Inflammatory macrophage treated with lipopolysaccharide for 1 hour (primary cell): Measurements from ENCODE around the gene CPTP.

ENCODE experiments used
- DNase-seq, 2 donors: peaks; one replicate each; pipeline ENCODE4 v3.0.0-alpha.2; 2020 to 2022

The CPTP gene

DNA sequence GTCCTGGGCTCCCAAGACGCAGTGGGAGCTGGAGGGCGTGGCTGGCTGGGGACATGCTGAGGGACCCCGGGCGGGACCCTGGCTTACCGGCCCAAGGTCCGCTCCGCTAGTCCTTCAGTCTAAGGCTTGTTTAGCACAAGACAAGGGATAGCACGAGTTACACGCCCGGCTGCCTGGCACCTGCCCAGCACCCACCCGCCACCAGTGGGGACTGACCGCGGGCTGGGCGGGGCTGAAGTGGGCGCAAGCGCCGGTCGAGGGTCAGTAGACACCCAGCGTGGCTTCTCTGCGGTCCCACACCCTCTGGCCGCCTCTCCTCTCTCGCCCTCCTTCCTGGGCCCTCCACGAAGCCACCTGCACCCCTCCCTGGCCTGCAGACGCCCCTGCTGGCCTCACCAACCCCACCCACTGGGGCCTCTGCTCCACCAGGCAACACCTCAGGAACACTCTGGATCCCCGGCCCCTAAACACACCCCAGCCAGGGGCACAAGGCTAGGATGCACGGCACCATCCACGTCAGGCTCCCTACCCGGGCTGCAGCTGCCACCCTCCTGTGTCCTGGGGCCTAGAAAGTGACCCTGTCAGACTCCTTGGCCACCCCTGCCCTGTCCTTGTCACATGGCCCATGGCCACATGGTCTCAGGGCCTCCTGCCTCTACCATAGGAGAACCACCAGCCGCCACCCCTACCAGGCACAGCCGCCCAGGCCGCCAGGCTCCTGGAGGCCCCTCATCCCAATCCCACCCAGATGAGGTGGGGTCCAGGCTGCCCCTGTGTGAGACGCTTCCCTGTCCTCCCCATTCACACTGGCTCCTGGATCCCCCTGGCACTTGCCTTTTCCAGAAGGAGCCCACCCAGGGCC is 12.6 kb downstream of the CPTP start:
- no peak for DNase-seq

DNA sequence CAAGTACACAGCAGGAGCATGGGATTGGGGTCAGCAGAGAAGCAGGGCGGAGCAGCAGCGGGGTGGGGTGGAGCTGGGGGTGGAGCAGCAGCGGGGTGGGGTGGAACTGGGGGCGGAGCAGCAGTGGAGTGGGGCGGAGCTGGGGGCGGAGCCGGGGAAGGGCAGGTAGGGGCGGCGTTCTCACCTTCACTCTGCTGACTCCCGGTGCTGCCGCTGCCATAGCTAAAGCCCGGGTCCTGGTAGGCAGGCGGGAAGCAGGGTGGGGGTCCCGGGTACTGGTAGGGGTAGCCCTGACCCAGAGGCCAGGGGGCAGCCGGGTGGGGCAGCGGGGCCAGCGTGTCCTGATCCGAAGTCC is 13.2 kb downstream of the CPTP start:
- no peak for DNase-seq

DNA sequence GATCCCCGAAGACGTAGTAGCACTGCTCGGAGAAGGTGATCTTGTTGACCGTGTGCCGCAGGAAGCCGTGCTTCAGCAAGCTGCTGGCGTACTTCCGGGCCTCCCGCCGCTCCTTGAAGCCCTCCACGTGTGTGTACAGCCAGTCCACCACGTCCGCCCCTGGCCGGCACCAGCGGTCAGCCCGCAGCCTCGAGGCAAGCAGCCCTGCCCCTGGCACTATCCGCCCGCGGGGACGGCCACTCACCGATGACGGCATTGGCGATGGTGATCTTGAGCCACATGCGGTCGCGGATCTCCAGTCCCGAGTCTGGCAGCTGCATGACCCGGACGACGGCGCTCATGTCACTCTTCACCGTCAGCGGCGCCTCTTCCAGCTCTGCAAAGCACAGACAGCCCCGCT is 13.7 kb downstream of the CPTP start:
- no peak for DNase-seq

DNA sequence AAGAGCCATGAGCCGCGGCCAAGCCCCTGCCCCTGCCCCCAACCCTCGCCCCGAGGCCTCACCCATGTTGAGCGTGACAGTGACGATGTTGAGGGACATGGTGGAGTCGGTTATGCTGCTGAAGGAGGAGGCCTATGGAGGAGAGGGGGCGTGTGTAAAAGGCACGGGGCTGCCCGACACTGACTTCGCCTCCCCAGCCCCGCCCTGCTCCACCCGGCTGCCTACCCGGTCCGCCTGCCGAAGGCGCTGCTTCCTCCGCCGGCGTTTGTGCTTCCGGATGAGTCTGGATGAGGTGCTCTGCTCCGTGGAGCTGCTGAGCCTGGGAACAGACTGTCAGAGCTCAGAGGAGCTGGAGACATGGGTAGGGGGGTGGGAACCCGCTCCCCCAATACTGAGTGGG is 15.6 kb downstream of the CPTP start:
- DNase-seq, result no peak

DNA sequence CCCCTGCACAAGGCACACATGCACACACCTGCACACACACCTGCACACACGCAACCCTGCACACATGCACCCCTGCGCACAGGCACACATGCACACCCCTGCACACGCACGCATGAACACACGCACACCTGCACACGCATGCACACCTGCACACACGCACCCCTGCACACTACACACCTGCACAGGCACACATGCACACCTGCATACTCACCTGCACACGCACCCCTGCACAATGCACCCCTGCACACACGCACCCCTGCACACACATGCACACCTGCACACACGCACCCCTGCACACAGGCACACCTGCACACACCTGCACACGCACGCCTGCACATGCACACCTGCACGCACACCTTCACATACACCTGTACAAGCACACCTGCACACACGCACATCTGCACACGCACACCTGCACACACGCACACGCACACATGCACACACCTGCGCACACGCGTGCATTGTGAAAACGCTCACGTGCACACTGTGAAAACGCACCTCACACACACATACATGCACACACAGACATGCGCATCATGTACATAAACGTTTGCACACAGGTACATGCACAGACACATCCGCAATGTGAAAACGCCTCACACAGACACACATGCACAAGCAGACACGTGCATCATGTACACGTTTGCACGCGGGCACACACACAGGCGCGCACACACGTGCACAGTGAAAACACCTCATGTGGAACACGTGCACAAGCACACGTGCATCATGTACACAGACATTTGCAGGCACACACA is 16.4 kb downstream of the CPTP start:
- DNase-seq, result no peak

DNA sequence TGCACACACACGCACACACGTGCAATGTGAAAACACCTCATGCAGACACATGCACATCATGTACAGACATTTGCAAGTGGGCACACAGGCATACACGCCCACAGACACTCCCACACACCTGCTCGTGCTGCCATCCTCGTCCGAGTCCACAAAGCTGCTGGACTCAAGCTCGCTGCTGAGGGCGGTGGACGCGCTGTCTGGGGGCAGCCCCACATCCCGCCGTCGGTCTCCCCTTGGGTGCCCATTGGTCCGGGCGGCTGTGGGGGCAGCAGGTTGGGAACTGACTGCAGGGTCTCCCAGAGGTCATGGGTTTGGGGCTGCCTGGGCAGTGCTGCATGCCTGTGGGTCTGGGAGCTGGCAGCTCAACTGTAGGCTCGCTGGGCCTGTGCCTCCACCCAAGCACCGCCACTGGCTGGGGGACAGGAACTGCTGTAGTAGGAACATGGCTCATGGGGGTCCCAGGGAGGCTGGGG is 17.0 kb downstream of the CPTP start:
- no peak for DNase-seq

DNA sequence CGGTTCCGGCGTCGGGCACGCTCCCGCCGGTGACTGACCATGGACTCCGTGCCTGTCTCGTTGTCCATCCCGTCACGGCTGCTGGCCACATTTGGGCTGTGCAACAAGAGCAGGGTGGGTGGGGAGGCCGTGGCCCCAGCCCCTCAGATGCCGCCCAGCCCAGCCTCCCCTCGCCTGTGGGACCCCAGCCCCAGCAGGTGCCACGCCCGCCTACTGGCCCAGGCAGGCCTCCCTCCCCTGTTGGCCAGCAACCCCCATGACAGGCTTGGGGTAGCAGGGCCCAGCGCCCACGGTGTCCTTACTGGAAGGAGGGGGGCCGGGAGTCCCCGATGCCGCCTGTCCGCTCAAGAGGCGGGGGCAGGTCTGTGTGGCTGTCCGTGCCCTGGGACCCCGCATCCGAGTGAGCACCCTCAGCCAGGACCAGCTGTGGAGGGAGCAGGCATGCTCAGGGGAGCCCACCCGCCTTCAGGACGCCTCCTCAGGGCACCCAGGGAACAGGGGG is 17.5 kb downstream of the CPTP start:
- DNase-seq, result no peak

DNA sequence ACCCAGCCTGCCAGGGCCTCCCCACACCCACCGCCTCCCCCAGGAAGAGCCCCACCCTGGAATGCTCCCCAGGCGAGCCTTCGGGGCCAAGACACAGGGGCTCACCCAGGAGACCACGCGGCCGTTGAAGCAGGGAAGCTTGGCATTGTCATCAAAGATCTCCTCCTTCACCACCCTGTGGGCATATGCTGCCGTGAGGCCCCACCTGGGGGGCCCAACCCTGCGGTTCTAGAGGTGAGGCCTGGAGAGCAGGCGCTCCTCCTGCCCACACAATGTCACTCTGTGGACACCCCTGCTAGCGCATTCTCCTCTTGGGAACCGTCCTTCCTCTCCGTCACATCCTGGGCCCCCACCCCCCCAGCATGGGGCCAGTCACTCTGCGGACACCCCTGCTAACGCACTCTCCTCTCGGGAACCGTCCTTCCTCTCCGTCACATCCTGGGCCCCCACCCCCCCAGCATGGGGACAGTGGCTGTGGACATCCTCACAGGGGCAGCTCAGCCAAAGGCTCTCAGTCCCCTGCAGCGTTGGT is 18.0 kb downstream of the CPTP start:
- no peak for DNase-seq

DNA sequence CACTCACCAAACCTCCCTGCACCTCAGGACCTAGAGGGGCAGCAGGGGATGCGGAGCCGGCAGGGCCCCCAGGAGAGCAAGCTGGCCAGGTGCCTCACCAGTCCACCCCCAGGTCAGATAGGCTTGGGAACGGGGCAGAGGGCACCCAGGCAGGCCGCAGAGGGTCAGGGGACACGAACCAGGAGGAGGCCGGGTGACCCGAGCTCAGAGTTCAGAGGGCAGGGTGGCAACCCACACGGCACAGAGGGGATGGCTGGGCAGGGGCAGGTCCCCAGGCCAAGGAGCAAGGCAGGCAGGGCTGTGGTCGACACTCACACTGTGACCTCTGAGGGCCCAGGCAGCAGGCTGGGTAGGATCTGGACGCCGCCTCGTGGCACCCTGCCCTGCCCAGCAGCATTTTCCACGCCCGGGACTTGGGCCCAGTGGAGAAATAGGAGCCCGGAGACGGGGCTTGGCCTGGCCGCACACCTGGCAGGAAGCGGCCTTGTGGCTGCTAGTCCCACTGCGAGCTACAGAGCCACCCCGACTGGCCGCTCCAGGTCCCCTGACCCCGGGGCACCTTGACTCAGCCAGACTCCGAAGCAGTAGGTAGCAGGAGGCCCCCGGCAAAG is 19.3 kb downstream of the CPTP start:
- no peak for DNase-seq

DNA sequence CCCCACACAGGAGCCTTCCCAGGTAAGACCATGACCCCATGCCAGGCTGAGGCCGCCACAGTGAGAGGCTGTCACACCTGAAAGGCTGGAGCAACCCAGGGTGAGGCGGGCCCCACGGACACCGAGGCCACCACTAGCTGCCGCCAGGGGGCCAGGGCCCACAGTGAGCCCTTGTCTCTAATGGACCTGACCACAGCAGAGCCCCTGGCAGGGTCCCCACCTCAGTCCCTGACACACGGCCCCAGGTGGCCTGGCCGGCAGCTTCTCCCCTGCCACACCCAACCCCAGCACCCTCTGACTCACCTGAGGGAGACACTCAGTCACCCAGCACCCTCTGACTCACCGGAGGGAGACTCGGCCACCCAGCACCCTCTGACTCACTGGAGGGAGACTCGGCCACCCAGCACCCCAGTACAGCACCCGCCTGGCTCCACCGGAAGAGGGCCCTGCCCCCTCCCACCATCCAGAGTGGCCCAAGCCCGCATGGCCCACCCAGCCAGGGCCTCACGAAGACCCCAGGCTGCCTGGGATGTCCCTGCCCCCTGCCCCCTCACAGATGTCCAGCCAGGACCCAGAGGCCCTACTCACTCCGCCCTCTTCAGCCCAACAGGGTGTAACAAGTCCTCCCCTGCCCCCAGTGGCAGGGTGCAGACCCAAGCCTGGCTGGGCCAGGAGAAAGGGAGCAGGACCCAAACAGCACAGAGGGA is 20.2 kb downstream of the CPTP start:
- DNase-seq, result peak in 1 of 2 donors; percentile 25

DNA sequence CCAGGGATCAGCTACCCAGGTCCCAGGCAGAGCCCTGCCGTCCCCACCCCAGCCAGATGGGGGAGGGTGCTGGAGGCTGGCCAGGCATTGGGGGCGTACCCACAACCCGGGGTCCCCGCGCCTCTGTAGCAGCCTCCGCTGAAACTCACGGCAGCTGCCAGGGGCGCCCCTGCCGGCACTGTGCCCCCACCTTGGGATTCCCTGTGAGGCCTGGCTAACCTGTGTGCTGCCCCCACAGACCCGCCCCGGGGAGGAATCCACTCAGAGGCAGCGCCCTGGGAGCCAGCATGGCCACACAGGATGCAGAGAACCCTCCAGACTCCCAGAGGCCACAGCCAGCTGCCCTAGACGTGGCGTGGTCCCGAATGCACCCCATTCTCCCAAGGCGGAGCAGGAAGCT is 20.8 kb downstream of the CPTP start:
- no peak for DNase-seq

DNA sequence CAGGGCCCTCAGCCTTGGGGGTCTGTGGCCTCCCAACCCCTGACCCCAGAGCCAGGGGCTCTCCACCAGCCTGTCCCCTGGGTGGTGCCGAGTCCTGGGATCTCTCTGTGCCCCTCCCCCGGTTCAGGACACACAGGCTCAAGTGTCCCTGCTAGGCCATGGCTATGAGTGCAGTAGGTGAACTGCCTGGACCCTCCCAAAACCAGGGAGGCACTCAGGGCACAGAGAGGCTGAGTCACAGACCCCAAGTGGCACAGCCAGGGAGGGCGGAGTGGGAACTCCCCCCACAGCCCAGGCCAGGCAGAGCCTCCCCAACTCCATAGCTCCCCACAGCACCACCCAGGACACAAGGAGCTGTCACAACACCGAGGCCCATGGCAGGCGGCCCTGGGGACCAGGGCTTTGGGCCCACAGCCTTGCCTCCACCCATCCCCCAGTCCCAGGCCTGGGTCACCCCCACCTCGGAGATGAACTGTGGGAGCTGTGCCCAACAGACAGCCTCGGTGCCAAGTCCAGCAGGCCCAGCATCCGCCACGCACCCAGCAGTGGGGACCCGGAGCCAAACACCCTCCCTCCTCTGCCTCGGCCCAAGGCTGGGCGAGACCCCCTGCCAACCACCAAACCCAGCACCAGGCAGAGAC is 21.4 kb downstream of the CPTP start:
- no peak for DNase-seq

DNA sequence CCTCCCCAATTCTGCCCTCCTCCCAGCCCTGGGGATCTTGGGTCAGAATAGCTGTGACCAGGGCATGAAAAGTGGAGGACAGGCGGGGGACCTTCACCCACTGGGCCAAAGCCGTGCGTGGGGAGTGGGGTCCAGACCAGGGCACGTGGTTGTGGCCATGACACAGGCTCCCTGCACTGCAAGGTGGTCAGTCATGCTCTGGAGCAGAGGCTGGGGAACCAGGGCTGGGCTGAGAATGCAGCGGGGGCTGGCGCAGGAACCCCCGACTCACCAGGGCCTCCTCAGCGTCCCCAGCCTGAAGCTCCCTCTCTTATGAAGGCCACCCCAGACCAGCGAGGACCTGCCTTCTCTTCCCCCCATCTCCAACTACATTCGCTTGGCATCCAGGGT is 21.9 kb downstream of the CPTP start:
- DNase-seq, result no peak

DNA sequence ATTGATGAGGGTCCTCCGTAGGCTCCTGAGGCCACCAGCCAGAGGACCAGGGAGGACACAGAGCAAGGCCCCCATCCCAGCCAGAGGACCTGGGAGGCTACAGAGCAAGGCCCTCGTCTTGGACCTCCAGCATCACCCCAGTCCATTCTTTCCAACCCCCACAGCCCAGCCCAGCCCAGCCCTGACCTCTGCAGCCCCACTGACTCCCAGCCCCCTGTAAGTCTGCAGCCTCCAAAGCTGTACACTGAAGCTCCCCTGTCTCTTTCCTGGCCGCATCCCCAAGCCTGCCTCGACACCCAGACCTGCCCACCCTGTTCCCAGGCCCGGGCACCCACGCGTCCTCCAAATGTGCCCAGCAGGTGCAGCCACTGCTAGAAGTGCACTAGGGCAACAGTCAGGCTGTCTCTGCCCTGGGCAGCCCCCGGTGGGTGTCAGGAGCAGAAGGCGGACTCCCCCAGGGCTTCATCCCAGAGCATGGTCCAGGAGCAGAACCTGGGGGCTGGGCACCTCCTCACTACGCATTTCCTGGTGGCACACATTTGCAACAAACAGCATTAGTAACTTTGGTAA is 22.5 kb downstream of the CPTP start:
- DNase-seq, result no peak

DNA sequence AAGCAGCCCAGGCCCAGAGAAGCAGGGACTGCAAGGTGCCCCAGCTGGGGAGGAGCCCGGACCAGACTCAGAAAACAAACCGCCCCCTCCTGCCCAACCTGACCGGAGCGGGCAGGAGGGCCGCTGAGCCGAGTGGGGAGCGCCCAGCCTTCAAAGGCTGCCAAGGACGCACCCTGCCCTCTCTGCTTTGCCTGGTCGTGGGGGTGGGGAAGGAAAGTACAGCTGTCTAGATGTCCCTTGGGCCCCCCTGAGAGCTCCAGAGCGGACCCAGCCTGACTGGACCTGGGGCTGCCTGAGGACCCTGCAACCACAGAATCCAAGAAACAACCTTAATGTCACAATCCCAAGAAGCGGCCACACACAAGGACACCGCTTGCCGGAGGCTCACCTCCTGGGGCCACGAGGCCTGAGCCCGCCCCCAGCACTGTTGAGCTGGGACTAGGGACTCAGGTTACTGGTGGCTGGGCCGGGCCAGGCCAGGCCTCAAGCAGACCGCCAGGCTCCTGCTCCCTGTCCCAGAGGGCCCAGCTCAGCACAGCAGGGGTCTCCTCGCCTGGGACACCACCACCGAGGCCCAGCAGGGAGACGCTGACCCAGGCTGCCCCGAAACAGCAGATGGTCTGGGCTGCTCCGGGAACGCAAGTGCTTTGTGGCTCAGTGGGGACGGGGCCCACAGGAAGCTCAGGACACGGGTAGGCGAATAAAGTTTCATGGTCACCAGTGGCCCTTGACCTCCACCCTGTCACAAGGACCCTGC is 23.2 kb downstream of the CPTP start:
- DNase-seq, result no peak

DNA sequence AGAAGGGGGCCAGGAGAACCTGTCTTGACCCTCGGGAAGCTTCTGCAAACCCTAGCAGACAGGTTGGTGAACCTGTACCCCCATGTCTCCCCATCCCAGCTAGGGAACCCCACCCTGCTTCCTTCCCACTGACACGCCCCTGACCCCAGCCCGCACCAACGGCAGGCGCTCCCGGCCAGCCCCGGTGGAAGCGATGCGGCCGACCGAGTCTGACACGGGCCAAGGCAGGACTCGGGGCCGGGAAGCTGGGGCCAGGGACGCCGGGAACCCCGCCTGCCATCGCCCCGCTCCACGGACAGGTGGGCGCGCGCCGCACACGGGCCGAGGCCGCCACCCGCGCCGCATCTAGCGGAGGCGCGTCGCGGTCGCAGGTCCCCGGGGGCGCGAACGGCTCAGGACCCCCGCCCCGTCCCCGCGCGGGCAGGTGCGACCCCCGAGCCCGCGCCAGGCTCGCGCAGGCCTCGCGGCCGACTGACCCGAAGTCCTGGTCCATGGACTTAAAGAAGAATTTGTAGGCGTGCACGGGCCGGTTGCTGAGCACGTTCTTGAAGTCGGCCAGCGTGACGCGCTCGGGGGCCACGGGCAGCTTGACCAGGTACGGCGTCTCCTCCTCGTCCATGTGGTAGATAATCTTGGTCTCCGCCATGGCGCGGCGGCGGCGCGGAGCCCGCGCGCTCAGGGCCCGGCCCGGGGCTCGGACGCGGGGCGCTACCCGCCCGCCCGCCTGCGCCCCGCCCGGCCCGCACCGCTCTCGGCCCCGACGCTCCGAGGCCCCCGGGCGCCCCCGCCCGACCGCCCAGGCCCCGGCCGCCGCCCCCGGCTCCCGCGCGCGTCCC is 24.0 kb downstream of the CPTP start:
- DNase-seq, result peak in 1 of 2 donors; percentile 4

DNA sequence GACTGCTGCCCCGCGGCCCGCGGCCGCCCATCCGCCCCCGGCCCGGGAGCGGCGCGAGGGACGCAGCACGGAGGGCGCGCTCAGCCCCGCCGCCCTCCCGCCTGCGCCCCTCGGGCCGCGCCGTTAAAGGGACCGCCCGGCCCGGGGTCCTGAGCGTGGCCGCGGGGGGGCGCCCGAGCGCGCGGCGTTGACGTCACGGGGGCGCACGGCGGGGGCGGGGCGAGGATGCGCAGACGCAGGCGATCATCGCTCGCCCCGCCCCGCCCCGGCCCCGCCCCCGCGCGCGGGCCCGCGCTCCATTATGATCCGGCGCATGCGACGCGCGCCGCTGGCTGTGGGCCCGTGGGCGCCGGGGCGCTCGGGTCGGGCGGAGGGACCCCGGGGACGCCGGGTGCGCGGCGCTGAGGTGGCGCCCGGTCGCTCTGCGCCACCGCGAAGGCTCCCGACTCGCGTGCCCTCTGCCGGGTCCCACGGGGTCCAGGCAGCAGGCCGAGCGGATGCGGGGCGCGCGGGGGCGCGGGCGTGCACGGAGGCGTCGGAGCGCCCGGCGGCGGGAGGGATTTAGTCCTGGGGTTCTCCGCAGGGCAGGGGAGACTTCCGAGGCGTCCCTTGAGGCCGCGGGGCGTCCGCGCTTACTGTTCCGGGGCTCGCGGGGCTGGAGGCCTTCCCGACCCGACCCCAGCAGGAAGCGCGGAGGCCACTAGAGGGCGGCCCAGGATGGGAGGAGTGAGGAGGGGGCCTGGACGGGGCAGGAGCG is 24.8 kb downstream of the CPTP start, which contains the start of gene DVL1:
Gene DVL1, minus strand, starts transcription at position 163 of the 757 bp plus-strand sequence. CDS start 353 bp downstream, outside the sequence.
- peak; percentile 37 to 67 for DNase-seq

DNA sequence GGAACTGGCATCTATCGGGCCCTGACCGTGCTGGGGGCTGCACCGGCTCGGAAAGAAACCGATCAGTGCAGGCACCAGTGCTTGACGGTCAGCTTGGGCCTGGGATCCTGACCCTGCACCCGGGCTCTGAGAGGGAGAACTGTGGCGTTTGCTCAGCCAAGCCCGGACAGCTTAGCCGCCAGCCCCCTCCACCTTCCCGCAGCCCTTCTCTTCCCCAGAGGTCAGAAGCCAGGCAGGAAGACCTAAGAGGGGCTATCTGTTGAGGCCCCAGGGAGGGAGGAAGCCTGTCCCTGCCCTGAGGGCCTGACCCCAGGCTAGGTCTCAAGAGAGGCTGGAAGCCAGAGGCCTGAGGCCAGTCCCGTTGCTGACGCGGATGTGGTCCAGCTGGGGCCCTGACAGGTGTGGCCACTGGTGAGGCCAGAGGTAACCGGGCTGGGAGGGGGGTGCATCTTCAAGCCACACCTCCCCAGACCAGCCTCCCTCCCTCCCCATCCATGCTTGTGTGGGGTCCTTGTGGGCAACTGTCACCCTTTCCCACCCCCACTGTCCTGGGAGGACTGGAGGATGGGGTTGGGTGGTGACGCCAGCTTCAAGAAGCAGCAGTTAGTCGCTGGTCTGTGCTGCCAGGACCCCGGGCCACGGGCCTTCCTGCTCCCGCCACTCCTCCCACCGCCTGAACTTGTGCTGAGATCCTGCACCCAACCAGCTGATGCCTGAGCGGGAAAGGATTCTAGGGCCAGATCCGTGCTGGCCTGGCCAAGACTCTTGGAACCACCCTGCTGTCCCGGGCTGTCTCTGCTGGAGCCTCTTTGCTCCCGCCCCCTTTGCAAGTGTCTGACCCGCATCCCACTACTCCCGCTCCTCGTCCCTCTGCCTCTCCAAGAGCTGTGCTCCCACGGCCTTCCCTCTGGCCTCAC is 27.2 kb downstream of the CPTP start:
- DNase-seq, result no peak
